GM18951 (cell line): ENCODE data around the gene OR8B4.
"Not testable (repeated sequence)": the region's sequence is repeated elsewhere in the genome, so short reads cannot be mapped to it uniquely, and the experiment has no call there.

Source experiments
- POLR2A ChIP-seq: IDR thresholded peaks from 4 replicates; pipeline ENCODE4 v1.6.1; 2011; ENCODE audit warnings: mild to moderate bottlenecking; ENCODE audit not compliant: insufficient read length, insufficient read depth; ENCODE audit errors: extremely low read depth
- in situ Hi-C: fragments of 300-500 bp; cut with MboI; formaldehyde crosslinking; loops from one replicate; pipeline ENCODE4 v1.12.0; 2022; ENCODE audit warnings: low sequenced_read_pairs, mixed read lengths, inconsistent platforms; ENCODE audit not compliant: unreplicated experiment

OR8B4 gene

GRCh38 chr11:124384399-124384798, 40.3 kb downstream of the OR8B4 start, which contains the start of gene OR8B2:
TSS of gene OR8B2 (minus strand) at chr11:124384499. CDS start at chr11:124383343, 1,156 bp downstream.
- TF ChIP-seq POLR2A, result no peak
- in situ Hi-C loops, result no loop called here

DNA sequence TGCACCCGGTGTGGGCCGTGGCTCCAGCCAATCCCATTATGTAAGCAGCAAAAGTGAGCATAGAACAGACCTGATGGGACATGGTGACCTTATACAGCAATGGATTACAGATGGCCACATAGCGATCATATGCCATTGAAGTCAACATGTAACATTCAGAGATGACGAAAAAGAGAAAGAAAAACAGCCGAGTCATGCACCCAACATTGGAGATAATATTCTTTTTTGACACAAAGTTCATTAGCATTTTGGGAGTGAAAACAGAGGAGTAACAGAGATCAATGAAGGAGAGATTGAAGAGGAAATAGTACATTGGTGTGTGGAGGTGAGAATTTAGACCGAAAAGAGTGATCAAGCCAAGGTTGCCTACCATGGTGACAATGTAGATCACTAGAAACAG, 41.8 kb downstream of the OR8B4 start:
- in situ Hi-C loops, result not testable (repeated sequence)

GRCh38 chr11:124380585-124380984, 44.1 kb downstream of the OR8B4 start:
- in situ Hi-C loops, result no loop called here
- no peak for TF ChIP-seq POLR2A

- TF ChIP-seq POLR2A, result no peak
- in situ Hi-C loops, result no loop called here
Observed at GRCh38 chr11:124376280-124376679, 48.4 kb downstream of the OR8B4 start.
